GM13977 (cell line): ENCODE data around the gene RPN2.

Source experiments
- DNase-seq: peaks from one replicate; pipeline ENCODE4 v3.0.0; 2012; ENCODE audit warnings: low spot score
- CTCF ChIP-seq: IDR thresholded peaks from 2 replicates; pipeline ENCODE4 v1.5.1; 2012; ENCODE audit warnings: mild to moderate bottlenecking, control low read depth; ENCODE audit not compliant: insufficient read depth; ENCODE audit errors: extremely low read depth, missing control alignments
- in situ Hi-C: fragments of 300-500 bp; cut with MboI; formaldehyde crosslinking; loops from one replicate; pipeline ENCODE4 v1.12.0; 2022; ENCODE audit warnings: low sequenced_read_pairs, low pct_unique_long_range_greater_than_20kb, mixed read lengths, inconsistent platforms; ENCODE audit not compliant: unreplicated experiment

RPN2 gene

GRCh38 chr20:37160683-37161082 is 18.4 kb upstream of the RPN2 start:
- no peak for TF ChIP-seq CTCF
- in situ Hi-C loops = no loop called here
- DNase-seq = no peak

- DNase-seq = no peak
- in situ Hi-C loops = no loop called here
- no peak for TF ChIP-seq CTCF
Measured at GRCh38 chr20:37161830-37162549, 17.1 kb upstream of the RPN2 start.

GRCh38 chr20:37162646-37163045 is 16.5 kb upstream of the RPN2 start:
- in situ Hi-C loops = no loop called here
- no peak for DNase-seq
- no peak for TF ChIP-seq CTCF

GRCh38 chr20:37163832-37164554 is 15.1 kb upstream of the RPN2 start:
- TF ChIP-seq CTCF = no peak
- in situ Hi-C loops = no loop called here
- no peak for DNase-seq

- no peak for TF ChIP-seq CTCF
- in situ Hi-C loops = no loop called here
- DNase-seq = no peak
Measured at GRCh38 chr20:37165031-37165430, 14.1 kb upstream of the RPN2 start.

GRCh38 chr20:37166867-37167266 is 12.3 kb upstream of the RPN2 start:
- TF ChIP-seq CTCF = no peak
- in situ Hi-C loops = no loop called here

More at GRCh38 chr20:37166867-37167266, 12.3 kb upstream of the RPN2 start:
- DNase-seq = no peak
